GM18520 (cell line): Measurements from ENCODE around the gene ZNF845.
A peak's percentile ranks its signal among the peaks of the same experiment; 100 is the strongest.
"Not testable (repeated sequence)": the region's sequence is repeated elsewhere in the genome, so short reads cannot be mapped to it uniquely, and the experiment has no call there.

Experiments used
- ATAC-seq: cut with Tn5 transposase; IDR thresholded peaks from one replicate; pipeline ENCODE4 v1.9.1; 2021; ENCODE audit not compliant: unreplicated experiment

ZNF845 gene

DNA sequence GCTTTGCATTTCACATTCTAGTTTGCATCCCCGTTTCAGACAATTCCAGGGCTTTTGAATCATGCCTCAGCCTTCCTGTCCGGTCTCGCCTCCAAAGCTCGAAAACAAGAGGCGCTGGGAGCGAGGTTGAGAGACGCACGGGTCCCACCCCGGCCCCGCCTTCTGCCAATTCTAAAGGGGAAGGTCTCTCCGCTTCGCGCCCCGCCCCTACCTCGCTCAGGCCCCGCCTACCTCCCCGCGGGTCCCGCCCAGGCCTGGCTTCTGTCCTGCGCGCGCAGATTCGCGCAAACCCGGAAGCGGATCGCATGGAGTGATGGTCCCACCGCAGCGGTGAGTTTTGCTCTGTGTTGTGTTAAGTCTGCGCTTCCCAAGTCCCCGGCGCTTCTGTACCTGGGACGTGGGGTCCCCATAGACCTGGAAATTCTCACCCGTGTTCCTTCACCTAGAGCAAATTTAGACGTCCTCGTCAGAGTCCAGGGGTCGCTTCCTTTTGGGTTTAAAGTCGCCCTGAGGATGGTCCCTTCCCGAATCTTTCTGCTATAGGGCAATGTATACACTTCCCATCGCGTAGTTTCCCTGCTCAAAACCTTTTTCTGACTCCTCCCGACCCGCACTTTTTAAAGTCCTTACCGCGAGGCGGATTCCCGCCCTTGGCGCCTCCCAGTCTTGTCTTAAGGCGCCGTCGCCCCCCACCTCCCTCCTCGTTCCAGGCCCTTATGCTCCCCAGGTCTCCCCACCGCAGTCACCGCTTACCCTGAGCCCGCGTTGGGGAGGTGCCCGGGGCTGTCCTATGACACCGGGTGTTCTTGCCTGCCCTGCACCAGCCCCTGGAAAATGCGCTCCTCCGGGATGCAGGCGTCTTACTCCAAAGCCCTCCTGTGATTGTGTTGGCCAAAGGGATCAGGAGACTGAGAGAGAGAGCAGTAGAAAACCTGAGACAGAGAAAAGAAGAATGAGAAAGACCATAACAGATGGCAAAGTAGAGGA is at the start of gene ZNF845:
TSS of gene ZNF845 (plus strand) at position 287 of the 987 bp plus-strand sequence. CDS start 7,559 bp downstream, outside the sequence.
- ATAC-seq, result peak; percentile 96

DNA sequence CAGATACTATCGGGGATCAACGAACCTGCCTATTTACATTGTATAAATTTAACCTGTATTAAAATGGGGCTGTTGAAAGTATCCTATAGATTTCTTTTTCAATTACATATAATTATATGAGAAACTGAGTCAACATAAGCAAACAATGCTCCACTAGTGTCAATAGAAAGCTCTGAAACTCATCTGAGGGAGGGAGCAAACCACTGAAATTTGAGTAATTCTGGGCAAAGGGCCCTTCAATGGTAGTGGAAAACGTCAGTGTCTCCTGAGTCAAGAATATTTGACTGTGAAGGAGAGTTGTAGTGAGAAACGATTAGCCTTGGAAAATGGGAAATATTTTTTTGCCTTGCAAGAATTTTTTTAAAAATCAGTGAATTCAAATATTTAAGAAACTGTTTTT is 48.5 kb upstream of the ZNF845 start:
- ATAC-seq, result no peak

DNA sequence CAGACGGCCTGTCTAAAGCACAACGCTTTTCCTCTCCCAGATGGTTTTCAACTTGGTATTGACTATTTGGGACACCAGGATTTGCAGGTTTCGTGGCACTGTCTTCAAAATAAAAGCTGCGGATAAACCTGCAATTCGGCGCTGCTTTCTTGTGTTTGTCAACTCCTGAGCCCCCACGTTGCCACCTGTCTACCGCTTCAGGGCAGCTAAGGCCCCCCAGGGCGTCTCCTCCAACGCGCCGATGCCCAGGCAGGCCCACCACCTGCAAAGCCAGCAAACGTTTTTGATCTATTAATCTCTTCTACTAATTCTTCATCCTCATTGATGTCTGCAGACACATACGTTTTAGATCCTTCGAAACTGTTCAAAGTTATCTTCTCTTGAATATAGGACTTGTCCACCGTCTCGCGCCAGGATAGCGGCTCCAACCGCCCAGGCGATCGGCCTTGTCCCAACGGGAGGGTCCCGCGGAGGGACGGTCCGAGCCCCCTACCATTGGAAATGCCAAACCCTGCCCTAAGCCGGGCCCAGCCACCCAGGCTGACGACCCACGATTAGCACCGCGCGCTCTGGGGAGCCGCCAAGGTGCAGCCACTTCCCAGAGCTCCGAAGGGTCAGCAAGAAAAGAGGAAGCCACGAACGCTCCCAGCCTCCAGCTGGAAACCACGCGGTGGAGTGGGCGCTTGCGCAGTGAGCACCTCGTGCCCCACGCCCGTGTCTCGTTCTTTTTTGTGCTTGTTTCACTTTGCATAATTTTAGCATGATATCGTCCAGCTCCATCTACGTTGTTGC is 42.6 kb upstream of the ZNF845 start:
- ATAC-seq, result no peak

DNA sequence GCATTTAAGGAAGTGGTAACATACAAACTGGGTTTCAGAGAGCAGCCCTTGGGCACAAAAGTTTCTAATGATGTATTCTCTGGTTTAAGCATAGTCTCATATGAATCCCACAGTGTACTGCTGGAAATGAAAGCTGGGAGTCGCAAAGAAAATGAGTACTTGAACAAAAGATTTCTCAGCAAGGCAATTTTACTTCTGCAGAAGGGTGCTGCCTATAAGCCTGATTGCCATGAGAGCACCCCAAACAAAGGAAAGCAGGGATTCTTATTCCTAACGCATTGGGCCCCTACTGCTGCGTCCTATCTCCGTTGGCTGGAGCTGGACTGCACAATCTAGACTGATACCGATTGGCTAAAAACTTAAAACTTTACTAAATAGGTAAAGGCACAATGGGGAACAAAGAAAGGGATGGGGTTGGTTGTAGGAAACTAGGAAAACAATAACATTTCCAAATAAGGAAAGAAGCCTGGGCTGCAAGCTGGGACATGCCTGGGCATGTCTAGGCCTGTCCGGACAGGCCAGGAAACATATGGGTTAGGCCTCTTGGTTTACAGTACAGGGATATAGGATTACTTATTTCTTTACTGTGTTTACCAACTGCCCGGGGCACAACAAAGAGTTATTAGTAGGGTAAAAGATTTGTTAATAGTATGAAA is 38.6 kb upstream of the ZNF845 start:
- no peak for ATAC-seq

DNA sequence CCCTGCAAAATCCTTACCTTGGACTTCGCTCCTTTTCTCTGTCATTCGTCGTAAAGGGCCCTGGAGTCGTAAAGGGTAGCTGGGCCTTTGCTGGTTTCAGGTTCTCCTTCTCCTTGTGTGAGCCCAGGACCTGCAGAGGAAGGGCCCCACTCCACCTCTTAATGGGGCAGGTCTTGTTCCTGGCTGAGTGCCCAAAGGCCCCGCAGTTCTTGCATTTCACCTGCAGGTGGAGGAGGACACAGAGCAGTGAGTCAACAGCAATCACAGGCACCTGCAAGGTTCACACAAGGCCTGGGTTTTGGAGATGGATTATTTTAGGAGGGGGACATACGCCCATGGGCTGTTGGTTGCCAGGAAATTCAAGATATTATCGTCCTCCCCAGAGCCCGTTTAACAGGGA is 32.2 kb upstream of the ZNF845 start:
- ATAC-seq, result not testable (repeated sequence)

DNA sequence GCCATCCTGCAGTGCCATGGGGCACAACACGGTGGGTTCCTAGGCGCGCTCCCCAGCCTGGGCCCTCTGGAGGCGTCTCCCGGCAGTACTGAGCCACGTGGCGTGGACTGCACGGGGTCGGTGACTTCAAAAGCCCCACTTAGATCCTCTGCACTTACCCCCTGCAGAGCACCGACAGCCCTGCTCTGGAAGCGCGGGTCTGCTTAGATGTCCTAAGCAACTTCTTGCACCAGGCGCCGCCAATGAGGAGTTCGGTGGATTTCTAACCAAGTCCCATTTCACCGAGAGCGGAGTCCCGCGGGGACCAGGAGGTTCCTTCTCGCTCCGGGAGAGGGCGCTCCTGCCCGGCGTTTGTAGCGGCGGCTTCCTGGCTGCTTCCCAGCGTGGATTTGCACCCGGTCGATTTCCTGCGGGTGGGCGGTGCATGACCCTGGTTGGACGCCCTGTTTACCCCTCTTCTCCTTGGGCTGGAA is 25.2 kb upstream of the ZNF845 start:
- no peak for ATAC-seq

DNA sequence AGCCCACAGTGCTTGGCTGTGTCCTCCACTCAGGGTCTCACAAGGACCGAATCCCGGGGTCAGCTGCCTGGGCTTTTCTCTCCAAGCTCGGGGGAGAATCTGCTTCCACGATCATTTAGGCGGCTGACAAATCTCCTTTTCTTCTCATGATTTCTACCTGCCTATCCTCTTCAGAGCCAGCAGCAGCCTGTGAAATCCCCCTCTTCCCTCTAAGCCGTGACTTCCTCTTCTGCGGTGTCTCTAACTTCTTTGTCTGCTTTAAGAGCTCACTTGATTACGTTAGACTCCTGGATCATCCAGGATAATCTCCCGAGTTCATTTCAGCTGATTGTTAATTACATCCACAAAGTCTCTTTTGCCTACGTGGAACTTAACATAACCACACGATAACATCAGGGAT is 22.5 kb upstream of the ZNF845 start:
- ATAC-seq, result no peak

DNA sequence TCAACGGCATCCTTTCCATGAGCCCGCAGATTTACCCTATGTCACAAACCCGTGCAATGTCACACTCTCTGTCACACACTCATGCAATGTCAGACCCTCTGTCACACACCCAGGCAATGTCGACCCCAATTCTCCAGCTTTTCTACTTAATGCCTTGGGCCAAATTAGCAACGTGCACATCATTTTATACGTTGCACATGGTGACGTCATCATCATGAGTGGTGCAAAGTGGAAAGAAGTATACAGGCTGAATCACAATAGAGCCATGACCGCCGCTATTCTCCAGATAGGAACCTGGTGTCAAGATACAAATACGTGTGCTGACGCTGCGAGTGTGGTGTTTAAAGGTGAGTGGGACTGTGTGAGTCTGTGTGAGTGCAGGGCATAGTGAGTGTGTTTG is 21.7 kb upstream of the ZNF845 start:
- ATAC-seq, result no peak

DNA sequence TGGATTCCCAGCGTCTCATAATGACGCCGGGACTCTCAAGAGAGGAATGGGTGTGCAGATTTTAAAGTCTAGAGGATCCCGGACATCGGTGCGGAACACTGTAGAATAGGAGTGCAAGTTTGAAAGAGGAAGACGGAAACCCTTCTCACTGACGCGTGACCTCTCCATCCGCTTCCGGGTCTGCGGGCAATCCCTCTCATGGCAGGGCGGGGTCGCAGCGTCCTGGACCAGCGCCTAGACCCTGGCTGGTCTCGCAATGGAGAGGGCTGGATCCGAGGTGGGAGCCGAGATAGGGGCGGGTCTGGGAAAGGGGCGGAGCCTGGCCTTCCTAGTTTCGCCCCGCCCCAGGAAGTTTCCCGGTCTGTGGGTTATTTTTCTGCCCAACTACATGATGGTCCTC is 4.6 kb upstream of the ZNF845 start:
- no peak for ATAC-seq

DNA sequence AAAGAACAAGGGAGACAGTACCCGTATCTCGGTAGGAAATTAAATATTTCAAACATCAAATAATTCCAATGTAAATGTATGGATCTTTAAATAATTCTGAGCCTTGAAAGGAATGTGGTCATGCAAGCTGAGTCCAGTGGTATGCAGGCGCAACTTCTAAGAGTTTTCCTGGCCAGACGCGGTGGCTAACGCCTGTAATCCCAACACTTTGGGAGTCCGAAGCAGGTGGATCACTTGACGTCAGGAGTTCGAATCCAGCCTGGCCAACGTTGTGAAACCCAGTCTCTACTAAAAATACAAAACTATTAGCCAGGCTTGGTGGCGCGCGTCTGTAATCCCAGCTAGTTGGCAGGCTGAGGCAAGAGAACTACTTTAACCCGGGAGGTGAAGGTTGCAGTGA is 1.1 kb upstream of the ZNF845 start:
- no peak for ATAC-seq

DNA sequence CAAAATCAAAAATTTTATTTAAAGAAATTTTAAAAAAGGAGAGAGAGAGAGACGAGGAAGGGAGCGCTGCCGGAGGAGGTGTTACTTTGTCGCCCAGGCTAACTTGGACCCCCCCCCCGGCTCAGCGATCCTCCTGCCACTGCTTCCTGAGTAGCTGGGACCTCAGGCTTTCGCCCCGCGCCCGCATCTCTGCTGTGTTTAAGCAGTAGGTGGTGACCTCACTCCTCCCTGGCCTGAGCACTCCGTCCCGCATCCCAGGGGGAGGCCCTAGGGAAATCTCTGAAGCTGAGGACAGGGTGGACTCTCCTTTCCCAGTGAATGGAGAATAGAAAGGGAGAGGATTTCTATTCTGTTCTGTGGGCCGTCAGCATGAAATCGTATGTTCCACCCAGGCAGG is 485 bp upstream of the ZNF845 start:
- ATAC-seq, result no peak

DNA sequence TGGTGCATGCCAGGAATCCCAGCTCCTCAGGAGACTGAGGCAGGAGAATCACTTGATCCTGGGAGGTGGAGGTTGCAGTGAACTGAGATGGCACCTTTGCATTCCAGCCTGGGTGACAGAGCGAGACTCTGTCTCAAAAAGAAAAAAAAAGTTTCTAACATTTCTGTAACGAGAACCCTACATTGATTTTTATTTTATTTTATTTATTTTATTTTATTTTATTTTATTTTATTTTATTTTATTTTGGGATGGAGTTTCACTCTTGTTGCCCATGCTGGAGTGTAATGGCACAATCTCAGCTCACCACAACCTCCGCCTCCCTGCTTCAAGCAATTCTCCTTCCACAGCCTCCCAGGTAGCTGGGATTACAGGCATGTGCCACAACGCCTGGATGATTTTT is 10.9 kb downstream of the ZNF845 start:
- ATAC-seq, result not testable (repeated sequence)

DNA sequence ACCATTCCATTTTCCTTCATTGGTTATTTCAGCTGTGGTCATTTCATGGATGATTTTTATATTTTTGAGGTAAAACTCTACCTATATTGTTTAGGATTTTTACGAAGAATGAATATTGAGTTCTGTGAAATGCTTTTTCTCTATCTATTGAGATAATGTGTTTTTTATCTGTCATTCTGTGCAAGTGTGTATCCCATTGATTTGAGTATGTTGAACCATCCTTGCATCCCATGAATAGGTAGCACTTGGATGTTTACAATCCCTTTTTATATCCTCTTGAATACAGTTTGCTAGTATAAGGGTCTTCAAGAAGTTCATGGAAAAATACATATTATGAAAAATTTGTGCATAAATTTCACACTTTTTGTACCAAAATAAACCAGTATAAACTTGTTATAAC is 22.2 kb downstream of the ZNF845 start:
- no peak for ATAC-seq

DNA sequence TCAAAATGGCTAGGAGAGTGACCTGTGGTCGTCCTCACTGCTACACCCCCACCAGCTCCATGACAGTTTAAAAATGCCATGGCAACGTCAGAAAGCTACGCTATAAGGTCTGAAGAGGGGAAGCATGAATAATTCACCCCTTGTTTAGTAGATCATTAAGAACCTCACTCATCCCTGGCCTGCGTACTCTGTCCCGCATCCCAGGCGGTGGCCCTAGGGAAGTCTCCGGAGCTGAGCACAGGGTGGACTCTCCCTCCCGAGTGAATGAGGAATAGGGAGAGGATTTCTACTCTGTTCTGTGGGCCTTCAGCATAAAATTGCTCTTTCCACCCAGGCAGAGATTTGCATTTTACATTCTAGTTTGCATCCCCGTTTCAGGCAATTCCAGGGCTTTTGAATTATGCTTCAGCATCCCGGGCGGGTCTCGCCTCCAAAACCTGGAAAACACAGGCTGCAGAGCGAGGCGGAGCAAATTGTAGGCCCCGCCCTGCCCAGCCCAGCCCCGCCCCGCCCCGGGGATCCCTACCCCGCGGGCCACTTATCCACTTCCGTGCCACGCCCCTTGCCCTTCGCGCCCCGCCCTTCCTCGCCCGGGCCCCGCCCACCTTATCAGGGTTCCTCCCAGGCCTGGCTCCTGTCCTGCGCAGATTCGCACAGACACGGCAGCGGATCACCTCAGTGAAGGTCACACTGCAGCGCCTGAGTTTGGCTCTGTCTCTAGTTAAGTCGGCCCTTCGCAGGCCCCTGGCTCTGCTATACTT is 24.5 kb downstream of the ZNF845 start:
- ATAC-seq, result no peak

DNA sequence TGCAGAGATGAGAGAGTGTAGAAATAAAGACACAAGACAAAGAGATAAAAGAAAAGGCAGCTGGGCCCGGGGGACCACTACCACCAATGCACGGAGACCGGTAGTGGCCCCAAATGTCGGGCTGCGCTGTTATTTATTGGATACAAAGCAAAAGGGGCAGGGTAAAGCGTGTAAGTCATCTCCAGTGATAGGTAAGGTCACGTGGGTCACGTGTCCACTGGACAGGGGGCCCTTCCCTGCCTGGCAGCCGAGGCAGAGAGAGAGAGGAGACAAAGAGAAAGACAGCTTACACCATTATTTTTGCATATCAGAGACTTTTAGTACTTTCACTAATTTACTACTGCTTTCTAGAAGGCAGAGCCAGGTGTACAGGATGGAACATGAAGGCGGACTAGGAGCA is 26.5 kb downstream of the ZNF845 start:
- ATAC-seq, result not testable (repeated sequence)

DNA sequence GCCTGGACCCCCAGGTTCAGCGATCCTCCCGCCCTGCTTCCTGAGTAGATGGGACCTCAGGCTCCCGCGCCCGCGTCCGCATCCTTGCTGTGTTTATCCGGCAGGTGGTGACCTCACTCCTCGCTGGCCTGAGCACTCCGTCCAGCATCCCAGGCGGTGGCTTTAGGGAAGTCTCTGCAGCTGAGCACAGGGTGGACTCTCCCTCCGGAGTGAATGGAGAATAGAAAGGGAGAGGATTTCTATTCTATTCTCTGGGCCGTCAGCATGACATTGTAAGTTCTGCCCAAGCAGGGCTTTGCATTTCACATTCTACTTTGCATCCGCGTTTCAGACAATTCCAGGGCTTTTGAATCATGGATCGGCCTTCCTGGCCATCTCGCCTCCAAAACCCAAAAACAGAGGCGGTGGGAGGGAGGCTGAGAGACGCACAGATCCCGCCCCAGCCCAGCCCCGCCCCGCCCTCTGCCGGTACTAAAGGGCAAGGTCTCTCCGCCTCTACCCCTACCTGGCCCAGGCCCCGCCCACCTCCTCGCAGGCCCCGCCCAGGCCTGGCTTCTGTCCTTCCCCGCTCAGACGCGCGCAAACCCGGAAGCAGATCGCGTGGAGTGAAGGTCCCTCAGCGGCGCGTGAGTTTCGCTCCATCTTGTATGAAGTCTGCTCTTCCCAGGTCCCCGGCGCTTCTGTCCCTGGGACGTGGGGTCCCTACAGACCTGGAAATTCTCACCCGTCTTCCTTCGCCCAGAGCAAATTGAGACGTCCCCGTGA is 31.8 kb downstream of the ZNF845 start, which contains the start of gene ZNF525:
TSS of gene ZNF525 (plus strand) at position 572 of the 765 bp plus-strand sequence. CDS start 6,577 bp downstream, outside the sequence.
- peak; percentile 88 for ATAC-seq

DNA sequence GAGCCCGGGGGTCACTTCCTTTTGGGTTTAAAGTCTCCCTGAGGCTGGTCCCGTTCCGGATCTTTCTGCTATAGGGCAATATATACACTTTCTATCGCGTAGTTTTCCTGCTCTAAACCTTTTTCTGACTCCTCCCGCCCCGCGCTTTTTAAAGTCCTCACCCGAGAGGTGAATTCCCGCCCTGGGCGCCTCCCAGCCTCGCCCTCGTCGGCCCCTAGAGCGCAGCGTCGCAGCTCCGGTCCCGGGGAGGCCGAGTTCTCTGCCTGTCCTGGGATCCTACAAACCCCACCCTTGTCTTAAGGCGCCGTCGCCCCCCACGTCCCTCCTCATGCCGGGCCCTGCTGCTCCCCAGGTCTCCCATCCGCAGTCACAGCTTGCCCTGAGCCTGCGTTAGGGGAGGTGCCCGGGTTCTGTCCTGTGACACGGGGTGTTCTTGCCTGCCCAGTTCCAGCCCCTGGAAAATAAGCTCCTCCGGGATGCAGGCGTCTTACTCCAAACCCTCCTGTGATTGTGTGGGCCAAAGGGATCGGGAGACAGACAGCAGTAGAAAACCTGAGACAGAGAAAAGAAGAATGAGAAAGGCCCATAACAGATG is 32.4 kb downstream of the ZNF845 start:
- peak; percentile 15 for ATAC-seq

DNA sequence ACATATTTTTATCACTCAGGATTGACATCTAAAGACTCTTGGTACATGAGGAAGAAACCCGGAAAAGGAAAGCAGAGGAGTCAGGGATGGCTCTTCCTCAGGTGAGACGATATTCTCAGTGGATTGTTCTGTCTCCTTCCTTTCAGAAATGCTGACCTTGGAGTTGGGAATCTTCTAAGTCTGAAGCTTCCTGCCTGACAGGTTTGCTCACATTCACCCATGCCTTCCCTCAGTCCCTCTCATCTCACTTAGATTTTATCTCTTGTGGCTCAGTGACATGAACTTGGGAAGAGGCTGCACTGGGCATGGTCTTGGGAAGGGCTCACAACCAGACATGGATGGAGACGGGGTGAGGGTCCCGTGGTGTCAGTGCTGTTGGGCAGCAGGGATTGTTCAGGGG is 38.6 kb downstream of the ZNF845 start:
- no peak for ATAC-seq

DNA sequence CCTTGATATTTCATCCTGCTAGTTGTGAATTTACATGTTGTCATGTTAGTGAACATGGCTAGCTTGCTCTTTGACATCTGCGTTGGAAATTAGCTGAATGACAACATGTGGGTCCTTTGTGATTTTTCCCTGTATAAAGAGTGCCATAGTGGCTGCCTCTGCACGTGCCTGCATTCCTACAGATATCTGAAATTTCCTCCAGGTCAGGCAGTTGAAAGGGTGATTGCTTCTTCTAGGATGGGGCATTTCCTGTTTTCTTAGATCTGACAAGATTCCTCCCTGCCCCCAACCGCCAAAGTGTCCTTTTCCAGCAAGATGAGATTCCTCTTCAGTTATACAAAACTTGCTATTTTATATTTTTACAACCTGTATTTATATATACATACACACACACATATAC is 40.7 kb downstream of the ZNF845 start:
- no peak for ATAC-seq
